Keratinocyte (primary cell): ENCODE data around the gene PDCD4. TPM values are rescaled to one million over a fixed set of nuclear protein-coding genes. Genes with fewer than 3 reads are reported as not detected.

Source experiments
- DNase-seq: peaks from one replicate; pipeline ENCODE4 v3.0.0-alpha.2; 2011; ENCODE audit warnings: low read depth, missing footprints, low spot score
- FAIRE-seq: peaks from 2 replicates; lab custom pipeline; 2011; peaks lifted over from hg19 to GRCh38; lab: Jason Lieb, UNC
- H2AFZ ChIP-seq: 2 replicates; pipeline ENCODE4 v1.6.0; 2012; ENCODE audit warnings: low read length, control low read depth, inconsistent platforms; ENCODE audit not compliant: control insufficient read depth
- H3K27ac ChIP-seq: 2 replicates; pipeline ENCODE4 v1.5.1; 2011; ENCODE audit warnings: low read length; ENCODE audit not compliant: control insufficient read depth, insufficient read depth
- H3K27me3 ChIP-seq: 3 replicates; pipeline ENCODE4 v1.6.0; 2011; ENCODE audit warnings: low read length; ENCODE audit not compliant: control insufficient read depth, insufficient read depth; ENCODE audit errors: extremely low read depth
- H3K36me3 ChIP-seq, 2 experiments: 2 replicates in 1 of 2; 3 replicates in 1 of 2; pipeline ENCODE4 v1.5.1; 2011; ENCODE audit warnings: low read length in 2 of 2, mild to moderate bottlenecking in 1 of 2; ENCODE audit not compliant: control insufficient read depth in 2 of 2, insufficient read depth in 2 of 2; ENCODE audit errors: extremely low read depth in 1 of 2
- H3K4me1 ChIP-seq: 3 replicates; pipeline ENCODE4 v1.5.1; 2011; ENCODE audit warnings: low read length; ENCODE audit not compliant: control insufficient read depth, insufficient read depth; ENCODE audit errors: extremely low read depth
- H3K4me2 ChIP-seq: 3 replicates; pipeline ENCODE4 v1.6.0; 2011; ENCODE audit warnings: low read depth, low read length; ENCODE audit not compliant: control insufficient read depth, insufficient read depth; ENCODE audit errors: extremely low read depth
- H3K4me3 ChIP-seq, 3 experiments: fragments of 200-600 bp in 1 of 3; sonication (generic) in 1 of 3; 2 replicates in 2 of 3; 3 replicates in 1 of 3; pipeline ENCODE4 v1.5.1; 2011 to 2016; ENCODE audit warnings: low read length in 3 of 3, mild to moderate bottlenecking in 3 of 3, control low read depth in 2 of 3, inconsistent platforms in 1 of 3, low read depth in 1 of 3, mixed read lengths in 1 of 3, mixed run types in 1 of 3, moderate library complexity in 1 of 3; ENCODE audit not compliant: control insufficient read depth in 2 of 3, insufficient read depth in 2 of 3; ENCODE audit errors: extremely low read depth in 1 of 3
- H3K79me2 ChIP-seq: 2 replicates; pipeline ENCODE4 v1.6.0; 2012; ENCODE audit warnings: low read length; ENCODE audit not compliant: control insufficient read depth, insufficient read depth
- H3K9ac ChIP-seq: 3 replicates; pipeline ENCODE4 v1.6.0; 2011; ENCODE audit warnings: low read length; ENCODE audit not compliant: control insufficient read depth, insufficient read depth; ENCODE audit errors: extremely low read depth
- H3K9me1 ChIP-seq: 3 replicates; pipeline ENCODE4 v1.6.0; 2011; ENCODE audit warnings: low read length; ENCODE audit not compliant: control insufficient read depth, insufficient read depth; ENCODE audit errors: extremely low read depth
- H3K9me3 ChIP-seq: 2 replicates; pipeline ENCODE4 v1.5.1; 2012; ENCODE audit warnings: low read depth, low read length; ENCODE audit not compliant: control insufficient read depth
- H4K20me1 ChIP-seq: 3 replicates; pipeline ENCODE4 v1.6.0; 2011; ENCODE audit warnings: low read length; ENCODE audit not compliant: control insufficient read depth, insufficient read depth; ENCODE audit errors: extremely low read depth
- EZH2 ChIP-seq: IDR thresholded peaks from one replicate; pipeline ENCODE4 v1.6.1; 2012; ENCODE audit warnings: inconsistent platforms, mild to moderate bottlenecking, low read length, moderate library complexity
- dilution Hi-C: fragments of 300-500 bp; cut with MboI; formaldehyde crosslinking; loops from one replicate; pipeline ENCODE4 v1.7.0; 2020; ENCODE audit warnings: low sequenced_read_pairs; ENCODE audit not compliant: extremely low pct_ligation_motif_present
- polyA plus RNA-seq, 5 experiments: library from polyadenylated mRNA; depleted of rRNA in 3 of 5; stranded (reverse) in 3 of 5; stranded (forward) in 1 of 5; unstranded in 1 of 5; fragments of >200 nt; gene quantifications; 1 replicate in 1 of 5; 2 replicates in 3 of 5; 3 replicates in 1 of 5; pipeline versions ENCODE4 v1.2.1 to v1.2.3, GENCODE V29; 2011 to 2012; ENCODE audit warnings: missing spikeins in 2 of 5, low read depth in 1 of 5, low replicate concordance in 1 of 5
- TF ChIP-seq, protein P1 (sequence below), 3 experiments: IDR thresholded peaks in 1 of 3; conservative IDR thresholded peaks in 1 of 3; optimal IDR thresholded peaks in 1 of 3; 2 replicates in 2 of 3; 3 replicates in 1 of 3; pipeline versions ENCODE3 to v1.5.1; 2011; ENCODE audit warnings: low read length in 3 of 3, mild to moderate bottlenecking in 3 of 3, moderate library complexity in 2 of 3, control low read depth in 1 of 3, inconsistent platforms in 1 of 3; ENCODE audit not compliant: insufficient read depth in 2 of 3; ENCODE audit errors: extremely low read depth in 1 of 3

Gene PDCD4
- polyA plus RNA-seq, 1 donor (not counting 4 experiments of a cell fraction or from before 2014, with no cell fraction given), result 146 TPM

DNA sequence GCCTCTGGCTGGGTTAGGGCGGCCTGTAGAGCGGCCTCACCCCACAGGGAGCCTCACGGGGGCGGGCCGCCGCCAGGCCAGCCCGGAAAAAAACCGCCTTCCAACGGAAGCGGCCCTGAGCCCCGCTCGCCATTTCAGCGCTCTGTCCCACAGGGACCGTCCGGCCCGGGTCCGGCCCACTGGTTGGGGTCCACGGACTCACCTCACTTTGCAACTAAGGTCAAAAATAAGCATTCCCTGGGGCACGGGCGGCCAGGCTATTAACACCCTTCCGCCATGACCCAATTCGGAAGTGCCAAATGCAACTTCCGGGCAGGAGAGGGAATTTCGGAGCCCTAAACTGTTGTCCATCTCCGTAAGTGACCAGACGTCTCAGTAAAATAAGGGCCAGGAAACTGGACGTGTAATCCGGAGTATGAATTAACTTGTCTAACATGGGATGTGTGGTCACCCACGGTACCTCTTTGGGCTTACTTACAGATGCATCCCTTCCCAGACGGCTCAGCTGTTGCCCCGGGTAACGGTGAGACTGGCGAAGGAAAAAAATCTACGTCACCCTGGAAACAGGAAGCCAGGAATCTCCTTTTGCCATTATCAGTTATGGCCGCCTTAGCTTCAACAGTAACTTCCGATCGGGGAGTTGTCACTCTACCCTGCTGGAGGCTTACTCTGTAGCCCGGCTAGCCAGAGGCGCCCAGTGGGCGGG lies 47.1 kb downstream of the PDCD4 start, which contains the start of gene BBIP1:
Gene BBIP1, minus strand, starts transcription at position 538 of the 706 bp plus-strand sequence. CDS start 1,023 bp downstream, outside the sequence.
- peaks cover 10% of the 10 kb centered on the region for H3K4me1 ChIP-seq
- H3K79me2 ChIP-seq, result peaks cover 40% of the 10 kb centered on the region
- no peaks in the 10 kb centered on the region for H3K27me3 ChIP-seq
- H3K4me2 ChIP-seq, result peak within 1 kb of the TSS; percentile 97
- H3K9ac ChIP-seq, result peak within 1 kb of the TSS; percentile 97
- no peak for TF ChIP-seq EZH2
- TF ChIP-seq, protein P1, sequence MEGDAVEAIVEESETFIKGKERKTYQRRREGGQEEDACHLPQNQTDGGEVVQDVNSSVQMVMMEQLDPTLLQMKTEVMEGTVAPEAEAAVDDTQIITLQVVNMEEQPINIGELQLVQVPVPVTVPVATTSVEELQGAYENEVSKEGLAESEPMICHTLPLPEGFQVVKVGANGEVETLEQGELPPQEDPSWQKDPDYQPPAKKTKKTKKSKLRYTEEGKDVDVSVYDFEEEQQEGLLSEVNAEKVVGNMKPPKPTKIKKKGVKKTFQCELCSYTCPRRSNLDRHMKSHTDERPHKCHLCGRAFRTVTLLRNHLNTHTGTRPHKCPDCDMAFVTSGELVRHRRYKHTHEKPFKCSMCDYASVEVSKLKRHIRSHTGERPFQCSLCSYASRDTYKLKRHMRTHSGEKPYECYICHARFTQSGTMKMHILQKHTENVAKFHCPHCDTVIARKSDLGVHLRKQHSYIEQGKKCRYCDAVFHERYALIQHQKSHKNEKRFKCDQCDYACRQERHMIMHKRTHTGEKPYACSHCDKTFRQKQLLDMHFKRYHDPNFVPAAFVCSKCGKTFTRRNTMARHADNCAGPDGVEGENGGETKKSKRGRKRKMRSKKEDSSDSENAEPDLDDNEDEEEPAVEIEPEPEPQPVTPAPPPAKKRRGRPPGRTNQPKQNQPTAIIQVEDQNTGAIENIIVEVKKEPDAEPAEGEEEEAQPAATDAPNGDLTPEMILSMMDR (optimal IDR thresholded peaks at IDR 0.05 in 1 of 3, IDR thresholded peaks at IDR 0.05 in 1 of 3, conservative IDR thresholded peaks at IDR 0.05 in 1 of 3; ENCODE audit: extremely low read depth in 1 of 3, insufficient read depth in 2 of 3, low read length in 3 of 3), result no peak
- dilution Hi-C loops, result no loop called here
- H3K27ac ChIP-seq, result peak within 1 kb of the TSS; percentile 94
- H2AFZ ChIP-seq, result peak within 1 kb of the TSS; percentile 90
- FAIRE-seq (peak; percentile 87), DNase-seq (peak; percentile 95)
- H3K36me3 ChIP-seq, result no peaks in the 10 kb centered on the region
- no peaks in the 10 kb centered on the region for H4K20me1 ChIP-seq
- peak within 1 kb of the TSS; percentile 74 to 98 (median 97) for H3K4me3 ChIP-seq
- H3K9me1 ChIP-seq, result no peaks in the 10 kb centered on the region
- no peaks in the 10 kb centered on the region for H3K9me3 ChIP-seq

DNA sequence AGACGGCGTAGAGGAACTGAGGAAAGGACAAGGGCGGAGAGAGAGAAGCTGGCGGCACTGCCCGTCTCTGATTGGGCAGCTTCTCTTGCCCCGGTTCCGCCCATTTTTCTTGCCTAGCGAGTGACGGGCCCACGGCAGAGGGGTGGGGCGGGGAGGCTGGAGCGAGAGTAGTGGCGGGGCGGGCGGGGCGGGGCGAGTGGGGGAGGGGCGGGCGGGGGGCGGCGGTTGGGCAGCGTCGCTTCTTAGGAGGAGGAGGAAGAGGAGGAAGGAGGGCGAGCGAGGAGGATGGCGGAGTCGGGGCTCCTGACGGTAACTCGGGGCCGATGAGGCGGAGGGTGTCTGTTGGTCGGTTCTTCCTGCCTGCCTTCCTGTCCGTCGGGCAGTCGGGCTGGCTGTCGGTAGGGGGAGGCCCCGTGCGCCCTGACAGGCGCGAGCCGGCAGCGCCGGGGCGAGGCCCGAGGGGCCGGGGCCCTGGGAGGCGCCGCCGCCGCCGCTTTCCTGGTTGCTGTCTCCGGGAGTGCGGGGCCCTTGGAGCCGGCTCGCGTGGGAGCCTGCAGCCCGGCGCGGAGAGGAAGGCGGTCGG lies 47.7 kb downstream of the PDCD4 start, which contains the start of gene SHOC2:
Gene SHOC2, plus strand, starts transcription at position 256 of the 583 bp plus-strand sequence. CDS start 44,755 bp downstream, outside the sequence.
- H3K9me3 ChIP-seq, result no peaks in the 10 kb centered on the region
- no peaks in the 10 kb centered on the region for H3K9me1 ChIP-seq
- FAIRE-seq (no peak), DNase-seq (no peak)
- H3K9ac ChIP-seq, result peak within 1 kb of the TSS; percentile 97
- no peaks in the 10 kb centered on the region for H4K20me1 ChIP-seq
- peaks cover 46% of the 10 kb centered on the region for H3K79me2 ChIP-seq
- peak within 1 kb of the TSS; percentile 90 for H2AFZ ChIP-seq
- no peak for TF ChIP-seq EZH2
- TF ChIP-seq, protein P1 (optimal IDR thresholded peaks at IDR 0.05 in 1 of 3, IDR thresholded peaks at IDR 0.05 in 1 of 3, conservative IDR thresholded peaks at IDR 0.05 in 1 of 3; ENCODE audit: extremely low read depth in 1 of 3, insufficient read depth in 2 of 3, low read length in 3 of 3), result peak in 2 of 3 experiments; percentile 26 to 36
- dilution Hi-C loops, result no loop called here
- peak within 1 kb of the TSS; percentile 97 for H3K4me2 ChIP-seq
- peaks cover 10% of the 10 kb centered on the region for H3K4me1 ChIP-seq
- peak within 1 kb of the TSS; percentile 94 for H3K27ac ChIP-seq
- H3K36me3 ChIP-seq, result no peaks in the 10 kb centered on the region
- no peaks in the 10 kb centered on the region for H3K27me3 ChIP-seq
- H3K4me3 ChIP-seq, result peak within 1 kb of the TSS; percentile 74 to 98 (median 97)
